K562 (cell line): ENCODE measurements around the gene NMRK2. TPM values are rescaled to one million over a fixed set of nuclear protein-coding genes. Genes with fewer than 3 reads are reported as not detected.

Source experiments
- ASH1L ChIP-seq: fragments of 450-650 bp; IDR thresholded peaks from 2 replicates; pipeline ENCODE4 v1.6.1; 2018; ENCODE audit warnings: borderline replicate concordance, mild to moderate bottlenecking, low read depth; ENCODE audit not compliant: partially characterized antibody
- ATF4 ChIP-seq: fragments of 450-650 bp; formaldehyde crosslinking; IDR thresholded peaks from 2 replicates; pipeline ENCODE4 v1.4.0; 2022; ENCODE audit warnings: mild to moderate bottlenecking, moderate library complexity
- COPS2 ChIP-seq: fragments of 450-650 bp; conservative IDR thresholded peaks from 2 replicates; pipeline ENCODE4 v1.6.1; 2016; ENCODE audit warnings: mild to moderate bottlenecking, moderate library complexity
- CTBP1 ChIP-seq: fragments of 450-650 bp; IDR thresholded peaks from 2 replicates; pipeline ENCODE4 v1.6.1; 2016; ENCODE audit warnings: borderline replicate concordance
- E2F1 ChIP-seq: sonication (generic); formaldehyde crosslinking; IDR thresholded peaks from 2 replicates; pipeline ENCODE4 v1.8.1; 2023; ENCODE audit warnings: mild to moderate bottlenecking, missing genetic modification reagents, moderate library complexity
- ELF4 ChIP-seq: fragments of 450-650 bp; formaldehyde crosslinking; IDR thresholded peaks from 2 replicates; pipeline ENCODE4 v1.4.0; 2022; ENCODE audit warnings: missing genetic modification characterization
- ELK3 ChIP-seq: fragments of 450-650 bp; formaldehyde crosslinking; IDR thresholded peaks from 2 replicates; pipeline ENCODE4 v1.4.0; 2020; ENCODE audit warnings: mild to moderate bottlenecking
- GTF2F1 ChIP-seq: IDR thresholded peaks from 2 replicates; pipeline ENCODE4 v1.6.1; 2011; ENCODE audit warnings: low read depth, low read length, improper control_type of control experiment
- KDM4B ChIP-seq, 2 experiments: fragments of 450-650 bp in 1 of 2; sonication (generic) in 1 of 2; IDR thresholded peaks; 2 replicates each; pipeline ENCODE4 v1.6.1; 2016 to 2017; ENCODE audit warnings: borderline replicate concordance in 2 of 2, antibody characterized with exemption in 1 of 2, low read depth in 1 of 2, mild to moderate bottlenecking in 1 of 2
- KLF16 ChIP-seq: IDR thresholded peaks from 2 replicates; pipeline ENCODE4 v1.6.1; 2016; ENCODE audit warnings: antibody characterized with exemption
- NONO ChIP-seq, 2 experiments: fragments of 200-400 bp in 1 of 2; fragments of 450-650 bp in 1 of 2; formaldehyde crosslinking in 1 of 2; IDR thresholded peaks; 2 replicates each; pipeline ENCODE4 v1.6.1; 2017; ENCODE audit warnings: low read depth in 2 of 2, mild to moderate bottlenecking in 2 of 2, moderate library complexity in 2 of 2, low read length in 1 of 2
- PHB ChIP-seq: fragments of 250-450 bp; sonication (Bioruptor Pico); IDR thresholded peaks from 2 replicates; pipeline ENCODE4 v1.5.0; 2021
- RBM22 ChIP-seq: fragments of 200-400 bp; formaldehyde crosslinking; IDR thresholded peaks from 2 replicates; pipeline ENCODE4 v1.6.1; 2018; ENCODE audit warnings: low read length, low read depth; ENCODE audit not compliant: poor library complexity, severe bottlenecking
- SRSF9 ChIP-seq: fragments of 200-400 bp; formaldehyde crosslinking; IDR thresholded peaks from 2 replicates; pipeline ENCODE4 v1.6.1; 2017; ENCODE audit warnings: low read depth, low read length, borderline replicate concordance
- UBTF ChIP-seq, 2 experiments: IDR thresholded peaks; 2 replicates each; pipeline ENCODE4 v1.6.1; 2012; ENCODE audit warnings: improper control_type of control experiment in 2 of 2, low read depth in 2 of 2, low read length in 2 of 2, borderline replicate concordance in 1 of 2
- ZNF280A ChIP-seq: fragments of 450-650 bp; IDR thresholded peaks from 2 replicates; pipeline ENCODE4 v1.6.1; 2018; ENCODE audit warnings: mild to moderate bottlenecking, low read depth; ENCODE audit not compliant: partially characterized antibody
- polyA plus RNA-seq, 8 experiments: library from polyadenylated mRNA; depleted of rRNA in 4 of 8; stranded (reverse) in 5 of 8; unstranded in 3 of 8; fragments of >200 nt; fragmentation: Nextera tagmentation in 2 of 8; fragmentation: Illumina TruSeq in 1 of 8; extraction: Ambion mirVana in 2 of 8; extraction: Trizol in 1 of 8; gene quantifications; 2 replicates each; pipeline versions ENCODE4 v1.2.1 to v1.2.3, GENCODE V29; 2011 to 2014; ENCODE audit warnings: inconsistent platforms in 1 of 8, missing spikeins in 1 of 8
- total RNA-seq, 7 experiments: library from RNA; depleted of rRNA in 6 of 7; stranded (reverse); fragments of >200 nt in 6 of 7; fragmentation: Illumina TruSeq in 2 of 7; extraction: Trizol in 2 of 7; gene quantifications; 2 replicates each; pipeline versions ENCODE4 v1.2.1 to v1.2.3, GENCODE V29; 2011 to 2021; ENCODE audit warnings: low replicate concordance in 1 of 7

NMRK2 gene
- total and polyA plus RNA-seq, 9 of the 15 experiments (the other 6 are each of a cell fraction or from before 2014, with no cell fraction given) = not detected

GRCh38 chr19:3984908-3985642, 52.2 kb downstream of the NMRK2 start, which contains the start of gene EEF2 (continued):
- TF ChIP-seq SRSF9 (no peak), NONO (IDR thresholded peaks at IDR 0.05; ENCODE audit: low read depth in 2 of 2, low read length in 1 of 2) (peak; percentile 92 to 98), PHB (CRISPR knock-in tag) (0 out of 2 replicates have a peak, but pooled peaks have one; percentile 11), ELF4 (CRISPR knock-in tag) (no peak), ZNF280A (no peak), UBTF (IDR thresholded peaks at IDR 0.05; ENCODE audit: borderline replicate concordance in 1 of 2, low read depth in 2 of 2, low read length in 2 of 2) (no peak), ATF4 (CRISPR knock-in tag) (no peak), COPS2 (no peak), CTBP1 (peak; percentile 68), KLF16 (no peak), GTF2F1 (peak; percentile 94), KDM4B (IDR thresholded peaks at IDR 0.05; ENCODE audit: borderline replicate concordance in 2 of 2, low read depth in 1 of 2) (peak in 1 of 2 experiments; percentile 73; a peak in 1 of 4 replicates), RBM22 (peak; percentile 99), E2F1 (CRISPR knock-in tag) (peak; percentile 82), ELK3 (no peak), ASH1L (no peak)
